HepG2 (cell line): Measurements from ENCODE around the gene GGA2. TPM values are rescaled to one million over a fixed set of nuclear protein-coding genes. Genes with fewer than 3 reads are reported as not detected.

ENCODE experiments used
- BORCS8-MEF2B ChIP-seq: sonication (generic); formaldehyde crosslinking; IDR thresholded peaks from 2 replicates; pipeline ENCODE4 v1.8.0; 2022; ENCODE audit warnings: mild to moderate bottlenecking, missing genetic modification reagents
- CCAR2 ChIP-seq: fragments of 200-400 bp; formaldehyde crosslinking; optimal IDR thresholded peaks from 2 replicates; pipeline ENCODE3; 2018; ENCODE audit warnings: low read depth, mild to moderate bottlenecking, low read length, moderate library complexity
- EHMT2 ChIP-seq: fragments of 200-600 bp; sonication (generic); IDR thresholded peaks from 2 replicates; pipeline ENCODE4 v1.7.0; 2017; ENCODE audit warnings: antibody characterized with exemption, low read depth, low read length, borderline replicate concordance
- FOXM1 ChIP-seq: sonication (generic); formaldehyde crosslinking; IDR thresholded peaks from 2 replicates; pipeline ENCODE4 v1.5.0; 2020; ENCODE audit warnings: missing genetic modification reagents
- HNRNPL ChIP-seq: fragments of 200-400 bp; formaldehyde crosslinking; IDR thresholded peaks from 2 replicates; pipeline ENCODE4 v1.6.1; 2017; ENCODE audit warnings: mild to moderate bottlenecking, low read depth, low read length
- KDM4B ChIP-seq: sonication (generic); formaldehyde crosslinking; IDR thresholded peaks from 2 replicates; pipeline ENCODE4 v1.4.0; 2020; ENCODE audit warnings: missing genetic modification reagents
- MAF1 ChIP-seq: sonication (generic); formaldehyde crosslinking; IDR thresholded peaks from 2 replicates; pipeline ENCODE4 v1.5.0; 2020; ENCODE audit warnings: missing genetic modification reagents, borderline replicate concordance
- MAFK ChIP-seq, 2 experiments: IDR thresholded peaks in 1 of 2; conservative IDR thresholded peaks in 1 of 2; 2 replicates each; pipeline ENCODE4 v1.6.1; 2011; ENCODE audit warnings: improper control_type of control experiment in 2 of 2, low read length in 2 of 2
- MAX ChIP-seq: IDR thresholded peaks from 2 replicates; pipeline ENCODE4 v1.6.1; 2012; ENCODE audit warnings: inconsistent platforms
- MED1 ChIP-seq: sonication (generic); formaldehyde crosslinking; IDR thresholded peaks from 2 replicates; pipeline ENCODE4 v1.4.0; 2020; ENCODE audit warnings: missing genetic modification reagents
- MED8 ChIP-seq: sonication (generic); formaldehyde crosslinking; IDR thresholded peaks from 2 replicates; pipeline ENCODE4 v1.8.1; 2023; ENCODE audit warnings: mild to moderate bottlenecking, missing genetic modification reagents; ENCODE audit not compliant: insufficient replicate concordance
- NFKB2 ChIP-seq: sonication (generic); formaldehyde crosslinking; IDR thresholded peaks from 2 replicates; pipeline ENCODE4 v1.4.0; 2020; ENCODE audit warnings: missing genetic modification reagents, borderline replicate concordance
- NFRKB ChIP-seq: fragments of 450-650 bp; IDR thresholded peaks from 2 replicates; pipeline ENCODE4 v1.6.1; 2017
- PHF8 ChIP-seq: sonication (generic); formaldehyde crosslinking; IDR thresholded peaks from 2 replicates; pipeline ENCODE4 v1.5.0; 2020; ENCODE audit warnings: missing genetic modification reagents
- REL ChIP-seq: sonication (generic); formaldehyde crosslinking; conservative IDR thresholded peaks from 2 replicates; pipeline ENCODE4 v1.8.0; 2022; ENCODE audit warnings: mild to moderate bottlenecking, missing genetic modification reagents, moderate library complexity
- SMAD1 ChIP-seq: sonication (generic); formaldehyde crosslinking; IDR thresholded peaks from 2 replicates; pipeline ENCODE4 v1.4.0; 2020; ENCODE audit warnings: missing genetic modification reagents, low read depth, mild to moderate bottlenecking, borderline replicate concordance
- TFAP4 ChIP-seq: sonication (generic); IDR thresholded peaks from 2 replicates; pipeline ENCODE4 v1.6.1; 2016; ENCODE audit warnings: low read depth, borderline replicate concordance
- TP53 ChIP-seq: sonication (generic); formaldehyde crosslinking; conservative IDR thresholded peaks from 2 replicates; pipeline ENCODE4 v1.4.0; 2020; ENCODE audit warnings: missing genetic modification reagents
- U2AF1 ChIP-seq: fragments of 200-400 bp; formaldehyde crosslinking; optimal IDR thresholded peaks from 2 replicates; pipeline ENCODE3; 2017; ENCODE audit warnings: mild to moderate bottlenecking, low read depth, low read length
- ZC3H4 ChIP-seq: sonication (generic); formaldehyde crosslinking; IDR thresholded peaks from 2 replicates; pipeline ENCODE4 v1.4.0; 2020; ENCODE audit warnings: missing genetic modification reagents, borderline replicate concordance
- ZFP41 ChIP-seq: sonication (generic); formaldehyde crosslinking; IDR thresholded peaks from 2 replicates; pipeline ENCODE4 v1.4.0; 2020; ENCODE audit warnings: mild to moderate bottlenecking, missing genetic modification reagents, borderline replicate concordance
- ZKSCAN8 ChIP-seq: IDR thresholded peaks from 2 replicates; pipeline ENCODE4 v1.6.1; 2016; ENCODE audit warnings: borderline replicate concordance, missing genetic modification reagents, missing compliant biosample characterization
- ZMYM4 ChIP-seq: sonication (generic); formaldehyde crosslinking; IDR thresholded peaks from 2 replicates; pipeline ENCODE4 v1.8.1; 2023; ENCODE audit warnings: mild to moderate bottlenecking, missing genetic modification reagents
- ZNF331 ChIP-seq: sonication (generic); formaldehyde crosslinking; IDR thresholded peaks from 2 replicates; pipeline ENCODE4 v1.4.0; 2020; ENCODE audit warnings: missing genetic modification reagents
- ZNF382 ChIP-seq: sonication (generic); formaldehyde crosslinking; IDR thresholded peaks from 2 replicates; pipeline ENCODE4 v1.5.0; 2020; ENCODE audit warnings: missing genetic modification reagents, mild to moderate bottlenecking, borderline replicate concordance
- ZNF550 ChIP-seq: sonication (generic); formaldehyde crosslinking; IDR thresholded peaks from 2 replicates; pipeline ENCODE4 v1.4.0; 2020; ENCODE audit warnings: mild to moderate bottlenecking, missing genetic modification reagents, borderline replicate concordance
- ZNF720 ChIP-seq: sonication (generic); formaldehyde crosslinking; IDR thresholded peaks from 2 replicates; pipeline ENCODE4 v1.4.0; 2020; ENCODE audit warnings: missing genetic modification reagents
- ZNF724P ChIP-seq: sonication (generic); formaldehyde crosslinking; IDR thresholded peaks from 2 replicates; pipeline ENCODE4 v1.8.0; 2022; ENCODE audit warnings: missing genetic modification reagents, borderline replicate concordance
- ZNF737 ChIP-seq: sonication (generic); formaldehyde crosslinking; IDR thresholded peaks from 2 replicates; pipeline ENCODE4 v1.5.0; 2020; ENCODE audit warnings: missing genetic modification reagents, mild to moderate bottlenecking, borderline replicate concordance
- polyA plus RNA-seq, 8 experiments: library from polyadenylated mRNA; depleted of rRNA in 3 of 8; stranded (reverse) in 7 of 8; unstranded in 1 of 8; fragments of >200 nt; fragmentation: Illumina TruSeq in 4 of 8; extraction: Trizol in 4 of 8; gene quantifications; 2 replicates each; pipeline versions ENCODE4 v1.2.1 to v1.2.3, GENCODE V29; 2011 to 2016; ENCODE audit warnings: low read depth in 4 of 8, missing spikeins in 1 of 8, mixed read lengths in 1 of 8; ENCODE audit not compliant: insufficient read depth in 1 of 8
- total RNA-seq, 5 experiments: library from RNA; depleted of rRNA; stranded (reverse); fragments of >200 nt; fragmentation: Illumina TruSeq; extraction: Trizol; gene quantifications; 2 replicates each; pipeline ENCODE4 v1.2.3, GENCODE V29; 2016; ENCODE audit warnings: low read depth in 1 of 5
- TF ChIP-seq, protein P1 (sequence below): IDR thresholded peaks from 2 replicates; pipeline ENCODE4 v1.6.1; 2016; ENCODE audit warnings: mild to moderate bottlenecking, missing biosample characterization, missing genetic modification reagents
- TF ChIP-seq, protein P2 (sequence below): sonication (generic); formaldehyde crosslinking; IDR thresholded peaks from 2 replicates; pipeline ENCODE4 v1.5.1; 2020; ENCODE audit warnings: mild to moderate bottlenecking, missing genetic modification reagents

Gene GGA2
- total and polyA plus RNA-seq, 2 of the 13 experiments (the other 11 are each of a cell fraction or from before 2014, with no cell fraction given), result 51.5 to 69.8 TPM

DNA sequence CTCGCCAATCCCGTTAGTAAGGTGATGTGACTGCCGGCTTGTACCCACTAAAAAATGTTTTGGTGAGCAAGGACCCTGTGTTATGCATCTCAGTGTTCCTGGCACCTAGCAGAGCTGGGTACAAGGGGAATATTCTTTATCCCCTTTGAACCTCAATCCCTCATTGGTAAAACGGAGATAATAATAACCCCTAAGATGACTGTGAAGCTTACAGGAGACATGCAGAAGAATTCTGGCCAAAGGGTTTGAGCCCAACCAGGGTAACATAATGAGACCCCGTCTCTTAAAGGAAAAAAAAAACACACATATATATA, 896 bp downstream of the GGA2 start (continued):
- TF ChIP-seq ZNF737 (no peak), BORCS8-MEF2B (CRISPR knock-in tag) (peak; percentile 15; the same call in 1 of the 2 replicates), ZFP41 (CRISPR knock-in tag) (no peak), KDM4B (CRISPR knock-in tag) (no peak), NFKB2 (CRISPR knock-in tag) (no peak), ZNF724P (no peak), REL (CRISPR knock-in tag) (no peak), ZMYM4 (CRISPR knock-in tag) (no peak), MED8 (CRISPR knock-in tag) (no peak), ZNF331 (CRISPR knock-in tag) (no peak), ZKSCAN8 (CRISPR knock-in tag) (no peak), ZNF382 (CRISPR knock-in tag) (no peak), SMAD1 (no peak), HNRNPL (no peak), CCAR2 (no peak), ZC3H4 (CRISPR knock-in tag) (0 out of 2 replicates have a peak, but pooled peaks have one; percentile 24), MAX (no peak), FOXM1 (CRISPR knock-in tag) (no peak), MED1 (no peak), MAF1 (CRISPR knock-in tag) (no peak), U2AF1 (no peak), PHF8 (CRISPR knock-in tag) (no peak), TFAP4 (no peak), MAFK (conservative IDR thresholded peaks at IDR 0.05 in 1 of 2, IDR thresholded peaks at IDR 0.05 in 1 of 2; ENCODE audit: low read length in 2 of 2) (no peak), ZNF550 (CRISPR knock-in tag) (no peak), NFRKB (no peak), ZNF720 (CRISPR knock-in tag) (no peak), TP53 (CRISPR knock-in tag) (no peak), EHMT2 (no peak)
- TF ChIP-seq, protein P1, sequence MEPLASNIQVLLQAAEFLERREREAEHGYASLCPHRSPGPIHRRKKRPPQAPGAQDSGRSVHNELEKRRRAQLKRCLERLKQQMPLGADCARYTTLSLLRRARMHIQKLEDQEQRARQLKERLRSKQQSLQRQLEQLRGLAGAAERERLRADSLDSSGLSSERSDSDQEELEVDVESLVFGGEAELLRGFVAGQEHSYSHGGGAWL (CRISPR knock-in tag), result no peak
- TF ChIP-seq, protein P2, sequence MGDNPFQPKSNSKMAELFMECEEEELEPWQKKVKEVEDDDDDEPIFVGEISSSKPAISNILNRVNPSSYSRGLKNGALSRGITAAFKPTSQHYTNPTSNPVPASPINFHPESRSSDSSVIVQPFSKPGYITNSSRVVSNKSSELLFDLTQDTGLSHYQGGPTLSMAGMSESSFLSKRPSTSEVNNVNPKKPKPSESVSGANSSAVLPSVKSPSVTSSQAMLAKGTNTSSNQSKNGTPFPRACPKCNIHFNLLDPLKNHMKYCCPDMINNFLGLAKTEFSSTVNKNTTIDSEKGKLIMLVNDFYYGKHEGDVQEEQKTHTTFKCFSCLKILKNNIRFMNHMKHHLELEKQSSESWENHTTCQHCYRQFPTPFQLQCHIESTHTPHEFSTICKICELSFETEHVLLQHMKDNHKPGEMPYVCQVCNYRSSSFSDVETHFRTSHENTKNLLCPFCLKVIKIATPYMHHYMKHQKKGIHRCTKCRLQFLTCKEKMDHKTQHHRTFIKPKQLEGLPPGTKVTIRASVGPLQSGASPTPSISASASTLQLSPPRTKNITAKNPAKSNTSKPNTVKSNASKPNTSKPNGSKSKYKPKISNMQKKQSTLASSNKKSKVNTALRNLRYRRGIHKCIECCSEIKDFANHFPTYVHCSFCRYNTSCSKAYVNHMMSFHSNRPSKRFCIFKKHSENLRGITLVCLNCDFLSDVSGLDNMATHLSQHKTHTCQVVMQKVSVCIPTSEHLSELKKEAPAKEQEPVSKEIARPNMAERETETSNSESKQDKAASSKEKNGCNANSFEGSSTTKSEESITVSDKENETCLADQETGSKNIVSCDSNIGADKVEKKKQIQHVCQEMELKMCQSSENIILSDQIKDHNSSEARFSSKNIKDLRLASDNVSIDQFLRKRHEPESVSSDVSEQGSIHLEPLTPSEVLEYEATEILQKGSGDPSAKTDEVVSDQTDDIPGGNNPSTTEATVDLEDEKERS (CRISPR knock-in tag), result no peak
